B cell (primary cell): ENCODE measurements around the gene MTHFR. TPM values are rescaled to one million over a fixed set of nuclear protein-coding genes. Genes with fewer than 3 reads are reported as not detected.

Experiments
- ATAC-seq: fragments of 200-7000 bp; cut with Tn5 transposase; one replicate; pipeline ENCODE4 v1.10.0; 2021; ENCODE audit warnings: low read depth, mild to moderate bottlenecking, moderate number of reproducible peaks, moderate library complexity
- CTCF ChIA-PET: fragments of 350-600 bp; sonication (Branson Sonifier 250); formaldehyde crosslinking; loops from one replicate; lab custom pipeline; 2021; ENCODE audit warnings: antibody characterized with exemption, inconsistent platforms; lab: Charles Lee
- POLR2A ChIA-PET: fragments of 350-600 bp; sonication (Branson Sonifier 250); formaldehyde crosslinking; loops from one replicate; lab custom pipeline; 2021; ENCODE audit warnings: antibody characterized with exemption; lab: Charles Lee
- DNase-seq: peaks from one replicate; pipeline ENCODE4 v3.0.0; 2013
- H2AFZ ChIP-seq: 2 replicates; pipeline ENCODE4 v1.6.1; 2012; ENCODE audit warnings: mild to moderate bottlenecking, low read depth, low read length; ENCODE audit not compliant: insufficient read depth, poor library complexity, severe bottlenecking
- H3K27ac ChIP-seq, 2 donors: 1 replicate in 1 of 2; 2 replicates in 1 of 2; pipeline ENCODE4 v1.5.1; 2012 to 2013; ENCODE audit warnings: low read length in 2 of 2, mild to moderate bottlenecking in 2 of 2, moderate library complexity in 1 of 2
- H3K27me3 ChIP-seq, 4 experiments: fragments of 200-600 bp in 1 of 4; sonication (generic) in 1 of 4; replicated peaks in 1 of 4; 1 replicate in 2 of 4; 2 replicates in 2 of 4; pipeline versions ENCODE4 v1.6.1 to v1.7.0; 2013 to 2016; ENCODE audit warnings: low read length in 3 of 4, mild to moderate bottlenecking in 2 of 4, mixed read lengths in 1 of 4, moderate library complexity in 1 of 4; ENCODE audit not compliant: insufficient read depth in 4 of 4, control insufficient read depth in 3 of 4; ENCODE audit errors: control extremely low read depth in 1 of 4
- H3K36me3 ChIP-seq, 2 experiments: replicated peaks in 1 of 2; 1 replicate in 1 of 2; 2 replicates in 1 of 2; pipeline versions ENCODE4 v1.6.1 to v1.7.1; 2013; ENCODE audit warnings: low read length in 1 of 2; ENCODE audit not compliant: insufficient read depth in 2 of 2, control insufficient read depth in 1 of 2; ENCODE audit errors: control extremely low read depth in 1 of 2, extremely low read depth in 1 of 2
- H3K4me1 ChIP-seq, 2 donors: fragments of 200-600 bp in 1 of 2; sonication (generic) in 1 of 2; 1 replicate in 1 of 2; 2 replicates in 1 of 2; pipeline versions ENCODE4 v1.5.1 to v1.6.1; 2013 to 2017; ENCODE audit warnings: low read length in 2 of 2; ENCODE audit not compliant: control insufficient read depth in 2 of 2, insufficient read depth in 2 of 2
- H3K4me2 ChIP-seq: replicated peaks from 2 replicates; pipeline ENCODE3; 2012; ENCODE audit warnings: mild to moderate bottlenecking, low read depth, low read length; ENCODE audit not compliant: poor library complexity, severe bottlenecking
- H3K4me3 ChIP-seq, 5 experiments: fragments of 200-600 bp in 1 of 5; sonication (generic) in 1 of 5; 1 replicate in 3 of 5; 2 replicates in 2 of 5; pipeline versions ENCODE4 v1.5.1 to v1.7.0; 2011 to 2016; ENCODE audit warnings: low read length in 4 of 5, mild to moderate bottlenecking in 4 of 5, low read depth in 2 of 5, control low read depth in 1 of 5, moderate library complexity in 1 of 5; ENCODE audit not compliant: insufficient read depth in 1 of 5; ENCODE audit errors: control extremely low read depth in 1 of 5, extremely low read depth in 1 of 5
- H3K79me2 ChIP-seq: fragments of 200-600 bp; sonication (generic); one replicate; pipeline ENCODE4 v1.6.0; 2016; ENCODE audit warnings: low read length; ENCODE audit not compliant: control insufficient read depth, insufficient read depth
- H3K9ac ChIP-seq: fragments of 200-600 bp; sonication (generic); 2 replicates; pipeline ENCODE4 v1.6.1; 2017; ENCODE audit warnings: mild to moderate bottlenecking, low read length, moderate library complexity
- H3K9me3 ChIP-seq, 3 donors: one replicate each; pipeline versions ENCODE4 v1.6.1 to v1.7.1; 2013; ENCODE audit warnings: low read length in 2 of 3; ENCODE audit not compliant: control insufficient read depth in 2 of 3, insufficient read depth in 1 of 3; ENCODE audit errors: control extremely low read depth in 1 of 3
- H4K20me1 ChIP-seq: 2 replicates; pipeline ENCODE4 v1.6.0; 2012; ENCODE audit warnings: mild to moderate bottlenecking, low read length; ENCODE audit not compliant: insufficient read depth, control insufficient read depth, poor library complexity, severe bottlenecking
- H3K27ac Mint-ChIP-seq: one replicate; pipeline ENCODE4 v1.8.0; 2021; ENCODE audit warnings: mixed read lengths
- H3K27me3 Mint-ChIP-seq: one replicate; pipeline ENCODE4 v1.8.0; 2021; ENCODE audit warnings: mixed read lengths
- H3K4me1 Mint-ChIP-seq: one replicate; pipeline ENCODE4 v1.8.0; 2021; ENCODE audit warnings: mixed read lengths
- H3K4me3 Mint-ChIP-seq: one replicate; pipeline ENCODE4 v1.8.0; 2021; ENCODE audit warnings: mixed read lengths
- H3K9me3 Mint-ChIP-seq: one replicate; pipeline ENCODE4 v1.8.0; 2022; ENCODE audit warnings: mixed read lengths; ENCODE audit not compliant: insufficient read depth
- CTCF ChIP-seq: fragments of 200-600 bp; IDR thresholded peaks from one replicate; pipeline ENCODE4 v1.8.0; 2022; ENCODE audit warnings: antibody characterized with exemption, mild to moderate bottlenecking
- EZH2 ChIP-seq: IDR thresholded peaks from 2 replicates; pipeline ENCODE4 v1.6.1; 2012; ENCODE audit warnings: borderline replicate concordance, low read depth, mild to moderate bottlenecking, moderate library complexity, low read length; ENCODE audit not compliant: insufficient read depth, poor library complexity, severe bottlenecking
- WGBS: methylation state at CpG from one replicate; pipeline ENCODE4 v1.1.5; 2013; ENCODE audit warnings: missing lambda C conversion rate; ENCODE audit not compliant: insufficient coverage; 5-methylcytosine and 5-hydroxymethylcytosine counted together
- intact Hi-C: fragments of 100-400 bp; cut with micrococcal nuclease; formaldehyde crosslinking; loops from one replicate; pipeline ENCODE4 v1.10.0; 2022
- polyA plus RNA-seq: library from polyadenylated mRNA; depleted of rRNA; stranded (reverse); fragments of >200 nt; gene quantifications from 2 replicates; pipeline ENCODE4 v1.2.3, GENCODE V29; 2012
- total RNA-seq, 2 donors: library from RNA; stranded (reverse); fragments of 120-200 nt in 1 of 2; gene quantifications; 1 replicate in 1 of 2; 2 replicates in 1 of 2; pipeline versions ENCODE4 v1.2.3 to v1.2.4, GENCODE V29; 2013 to 2022

MTHFR gene
- total and polyA plus RNA-seq, 2 donors (not counting 1 experiment from before 2014, with no cell fraction given), result 35.8 to 114 TPM

GRCh38 chr1:11761988-11762406, 43.8 kb downstream of the MTHFR start, which contains the start of gene C1orf167:
Gene C1orf167, plus strand, starts transcription at chr1:11762193. Its CDS starts 2,208 bp downstream, at chr1:11764401.
- peak within 1 kb of the TSS; percentile 26 for H2AFZ ChIP-seq
- no peak within 1 kb of the TSS for H3K9ac ChIP-seq
- ATAC-seq, result peak; percentile 39
- ChIA-PET CTCF (no interaction called here), POLR2A (no interaction called here)
- no peak within 1 kb of the TSS for H3K4me3 ChIP-seq
- peaks cover 6 to 7% of the 10 kb centered on the region in 2 donors for H3K4me1 ChIP-seq
- H3K27ac ChIP-seq, result no peak within 1 kb of the TSS
- H4K20me1 ChIP-seq, result no peaks in the 10 kb centered on the region
- DNase-seq, result no peak
- H3K79me2 ChIP-seq, result no peaks in the 10 kb centered on the region
- H3K36me3 ChIP-seq, result no peaks in the 10 kb centered on the region
- H3K27me3 ChIP-seq, result peaks cover 0 to 21% (median 2%) of the 10 kb centered on the region in 4 experiments
- no peaks in the 10 kb centered on the region for H3K9me3 Mint-ChIP-seq
- intact Hi-C loops, result no loop called here
- H3K4me3 Mint-ChIP-seq, result no peak within 1 kb of the TSS
- no peak for TF ChIP-seq EZH2
- TF ChIP-seq CTCF, result no peak
- 9% methylated on average over 29 of the region's 29 CpGs for WGBS
- H3K27me3 Mint-ChIP-seq, result peaks cover 21% of the 10 kb centered on the region
- H3K4me1 Mint-ChIP-seq, result peaks cover 3% of the 10 kb centered on the region
- H3K27ac Mint-ChIP-seq, result no peak within 1 kb of the TSS
- H3K9me3 ChIP-seq, result peaks cover 0 to 5% (median 0%) of the 10 kb centered on the region in 3 donors
- H3K4me2 ChIP-seq, result peak within 1 kb of the TSS; percentile 57

- no peaks in the 10 kb centered on the region for H4K20me1 ChIP-seq
- H3K27me3 ChIP-seq, result peaks cover 0 to 21% (median 2%) of the 10 kb centered on the region in 4 experiments
- peaks cover 0 to 5% (median 0%) of the 10 kb centered on the region in 3 donors for H3K9me3 ChIP-seq
- no peak overlapping the region for H3K4me2 ChIP-seq
- 85% methylated on average over 6 of the region's 6 CpGs for WGBS
- no peaks in the 10 kb centered on the region for H3K79me2 ChIP-seq
- intact Hi-C loops, result no loop called here
- Mint-ChIP-seq H3K4me3 (no peak overlapping the region), H3K27me3 (peaks cover 22% of the 10 kb centered on the region), H3K4me1 (peaks cover 3% of the 10 kb centered on the region), H3K9me3 (no peaks in the 10 kb centered on the region), H3K27ac (no peak overlapping the region)
- DNase-seq, result no peak
- no peak for ATAC-seq
- H3K4me1 ChIP-seq, result peaks cover 6 to 7% of the 10 kb centered on the region in 2 donors
- POLR2A ChIA-PET, result no interaction called here
- H3K9ac ChIP-seq, result no peak overlapping the region
- CTCF ChIA-PET, result no interaction called here
- H3K36me3 ChIP-seq, result no peaks in the 10 kb centered on the region
- TF ChIP-seq CTCF (no peak), EZH2 (no peak)
- no peak overlapping the region for H2AFZ ChIP-seq
- no peak overlapping the region for H3K27ac ChIP-seq
- no peak overlapping the region for H3K4me3 ChIP-seq
These were observed 44.5 kb downstream of the MTHFR start for GRCh38 chr1:11761285-11761684.
